IMR-90 (cell line): ENCODE data around the gene CERS1. TPM values are rescaled to one million over a fixed set of nuclear protein-coding genes. Genes with fewer than 3 reads are reported as not detected.

Experiments
- ATAC-seq: fragments of 200-7000 bp; cut with Tn5 transposase; 2 replicates; pipeline ENCODE4 v1.9.1; 2020; ENCODE audit warnings: low read depth, mild to moderate bottlenecking, moderate library complexity
- BruUV-seq: library from RNA; stranded (reverse); fragments of 400-500 nt; replicated peaks from 2 replicates; lab custom pipeline; 2021; lab: Mats Ljungman, UMichigan
- CTCF ChIA-PET: fragments of 300-600 bp; formaldehyde crosslinking; extraction: SDS; loops from one replicate; lab custom pipeline; 2021; ENCODE audit warnings: antibody characterized with exemption; lab: Yijun Ruan, JAX
- POLR2A ChIA-PET: fragments of 300-600 bp; sonication (Branson Sonifier 250); formaldehyde crosslinking; loops from one replicate; lab custom pipeline; 2022; ENCODE audit warnings: antibody characterized with exemption; ENCODE audit not compliant: unreplicated experiment; lab: Charles Lee
- DNase-seq: peaks from one replicate; pipeline ENCODE4 v3.0.0; 2013
- H2AFZ ChIP-seq: replicated peaks from 2 replicates; pipeline ENCODE3; 2013; ENCODE audit warnings: low read length, mild to moderate bottlenecking; ENCODE audit not compliant: poor library complexity
- H2AK5ac ChIP-seq: 2 replicates; pipeline ENCODE4 v1.6.1; 2013; ENCODE audit warnings: low read depth, low read length, inconsistent platforms
- H2AK9ac ChIP-seq: replicated peaks from 2 replicates; pipeline ENCODE3; 2013; ENCODE audit warnings: mild to moderate bottlenecking, low read depth, low read length, moderate library complexity; ENCODE audit not compliant: poor library complexity
- H2BK120ac ChIP-seq: 2 replicates; pipeline ENCODE4 v1.6.1; 2013; ENCODE audit warnings: low read depth, low read length, inconsistent platforms
- H2BK15ac ChIP-seq: 3 replicates; pipeline ENCODE4 v1.6.1; 2013; ENCODE audit warnings: low read depth, low read length, inconsistent platforms
- H2BK20ac ChIP-seq: 2 replicates; pipeline ENCODE4 v1.6.1; 2013; ENCODE audit warnings: low read depth, mild to moderate bottlenecking, inconsistent platforms, low read length, moderate library complexity
- H2BK5ac ChIP-seq: 2 replicates; pipeline ENCODE4 v1.6.1; 2013; ENCODE audit warnings: mild to moderate bottlenecking, low read depth, low read length, inconsistent platforms; ENCODE audit not compliant: poor library complexity, severe bottlenecking
- H3K14ac ChIP-seq: replicated peaks from 2 replicates; pipeline ENCODE4 v1.6.1; 2013; ENCODE audit warnings: low read depth, low read length, inconsistent platforms
- H3K18ac ChIP-seq: 2 replicates; pipeline ENCODE4 v1.6.1; 2013; ENCODE audit warnings: low read depth, low read length, control low read depth
- H3K23ac ChIP-seq: 2 replicates; pipeline ENCODE4 v1.6.1; 2013; ENCODE audit warnings: low read depth, low read length, inconsistent platforms
- H3K27ac ChIP-seq: 2 replicates; pipeline ENCODE4 v1.5.1; 2013; ENCODE audit warnings: mild to moderate bottlenecking, control low read depth, low read length; ENCODE audit not compliant: insufficient read depth
- H3K27me3 ChIP-seq: 2 replicates; pipeline ENCODE4 v1.6.1; 2013; ENCODE audit warnings: low read length; ENCODE audit not compliant: control insufficient read depth, insufficient read depth
- H3K36me3 ChIP-seq: 2 replicates; pipeline ENCODE4 v1.6.1; 2013; ENCODE audit warnings: low read length, mixed read lengths; ENCODE audit not compliant: control insufficient read depth, insufficient read depth
- H3K4ac ChIP-seq: 2 replicates; pipeline ENCODE4 v1.6.1; 2013; ENCODE audit warnings: low read depth, low read length, inconsistent platforms
- H3K4me1 ChIP-seq: 2 replicates; pipeline ENCODE4 v1.6.1; 2013; ENCODE audit warnings: low read length, mixed read lengths; ENCODE audit not compliant: control insufficient read depth, insufficient read depth
- H3K4me2 ChIP-seq: 2 replicates; pipeline ENCODE4 v1.6.1; 2013; ENCODE audit warnings: low read depth, mild to moderate bottlenecking, control low read depth, low read length, moderate library complexity
- H3K4me3 ChIP-seq: 2 replicates; pipeline ENCODE4 v1.5.1; 2013; ENCODE audit warnings: low read depth, mild to moderate bottlenecking, control low read depth, low read length, moderate library complexity; ENCODE audit not compliant: insufficient read depth
- H3K56ac ChIP-seq: 2 replicates; pipeline ENCODE4 v1.6.1; 2013; ENCODE audit warnings: low read length, inconsistent platforms; ENCODE audit not compliant: insufficient read depth; ENCODE audit errors: extremely low read depth
- H3K79me1 ChIP-seq, 2 experiments: 2 replicates each; pipeline ENCODE4 v1.6.1; 2013; ENCODE audit warnings: low read length in 2 of 2, inconsistent platforms in 1 of 2, low read depth in 1 of 2
- H3K9ac ChIP-seq: 2 replicates; pipeline ENCODE4 v1.6.1; 2013; ENCODE audit warnings: low read depth, low read length, control low read depth
- H3K9me1 ChIP-seq: 2 replicates; pipeline ENCODE4 v1.6.1; 2013; ENCODE audit warnings: low read length, inconsistent platforms; ENCODE audit not compliant: insufficient read depth
- H3K9me3 ChIP-seq: 2 replicates; pipeline ENCODE4 v1.6.1; 2013; ENCODE audit warnings: low read length; ENCODE audit not compliant: control insufficient read depth, insufficient read depth
- H4K20me1 ChIP-seq: 2 replicates; pipeline ENCODE4 v1.6.1; 2013; ENCODE audit warnings: low read length, inconsistent platforms; ENCODE audit not compliant: insufficient read depth
- H4K5ac ChIP-seq: 2 replicates; pipeline ENCODE4 v1.6.1; 2013; ENCODE audit warnings: mild to moderate bottlenecking, low read depth, low read length, control low read depth
- H4K8ac ChIP-seq, 2 experiments: 2 replicates each; pipeline ENCODE4 v1.6.1; 2013; ENCODE audit warnings: low read depth in 2 of 2, low read length in 2 of 2, control low read depth in 1 of 2, inconsistent platforms in 1 of 2
- H4K91ac ChIP-seq: 2 replicates; pipeline ENCODE4 v1.6.1; 2013; ENCODE audit warnings: low read depth, low read length, inconsistent platforms; ENCODE audit not compliant: insufficient read depth
- BHLHE40 ChIP-seq: fragments of 150-350 bp; IDR thresholded peaks from 2 replicates; pipeline ENCODE4 v1.6.1; 2016; ENCODE audit warnings: mild to moderate bottlenecking, low read depth, low read length
- CEBPB ChIP-seq: IDR thresholded peaks from 2 replicates; pipeline ENCODE4 v1.6.1; 2012; ENCODE audit warnings: low read depth, low read length, improper control_type of control experiment
- CTCF ChIP-seq: conservative IDR thresholded peaks from 2 replicates; pipeline ENCODE4 v1.5.1; 2012; ENCODE audit warnings: mild to moderate bottlenecking, low read depth, low read length, improper control_type of control experiment
- FOS ChIP-seq: fragments of 150-350 bp; IDR thresholded peaks from 2 replicates; pipeline ENCODE4 v1.6.1; 2016; ENCODE audit warnings: low read depth, low read length
- MAFK ChIP-seq: IDR thresholded peaks from 2 replicates; pipeline ENCODE4 v1.6.1; 2012; ENCODE audit warnings: low read depth, low read length, improper control_type of control experiment
- MAZ ChIP-seq: IDR thresholded peaks from 2 replicates; pipeline ENCODE4 v1.6.1; 2012; ENCODE audit warnings: low read depth, mild to moderate bottlenecking, low read length, improper control_type of control experiment, moderate library complexity, borderline replicate concordance
- NFE2L2 ChIP-seq: fragments of 150-350 bp; IDR thresholded peaks from 2 replicates; pipeline ENCODE4 v1.6.1; 2016; ENCODE audit warnings: low read depth, mild to moderate bottlenecking, low read length
- POLR2A ChIP-seq: IDR thresholded peaks from 2 replicates; pipeline ENCODE4 v1.6.1; 2012; ENCODE audit warnings: mild to moderate bottlenecking, low read depth, low read length
- RAD21 ChIP-seq: IDR thresholded peaks from 2 replicates; pipeline ENCODE4 v1.6.1; 2012; ENCODE audit warnings: low read length, improper control_type of control experiment
- RCOR1 ChIP-seq: IDR thresholded peaks from 2 replicates; pipeline ENCODE4 v1.6.1; 2012; ENCODE audit warnings: mild to moderate bottlenecking, low read length, improper control_type of control experiment; ENCODE audit not compliant: insufficient replicate concordance
- RFX5 ChIP-seq: IDR thresholded peaks from 2 replicates; pipeline ENCODE4 v1.8.0; 2012; ENCODE audit warnings: low read depth, mild to moderate bottlenecking, low read length, moderate library complexity
- WGBS, 2 experiments: methylation state at CpG; one replicate each; pipeline versions ENCODE4 v1.1.5 to v1.1.7; 2013; ENCODE audit warnings: missing lambda C conversion rate in 2 of 2; ENCODE audit not compliant: insufficient read length in 1 of 2; ENCODE audit errors: extremely low coverage in 2 of 2; 5-methylcytosine and 5-hydroxymethylcytosine counted together
- dilution Hi-C: fragments of 300-500 bp; cut with HindIII; formaldehyde crosslinking; loops from one replicate; pipeline ENCODE4 v1.14.3; 2018; ENCODE audit warnings: low sequenced_read_pairs; ENCODE audit not compliant: unreplicated experiment
- in situ Hi-C: fragments of 300-500 bp; cut with MboI; formaldehyde crosslinking; loops from 3 replicates; pipeline ENCODE4 v1.14.3; 2019; ENCODE audit warnings: low sequenced_read_pairs, inconsistent platforms, mixed read lengths
- intact Hi-C: fragments of 100-400 bp; cut with micrococcal nuclease; formaldehyde crosslinking; loops from 2 replicates; pipeline ENCODE4 v1.10.0; 2022
- polyA plus RNA-seq, 3 experiments: library from polyadenylated mRNA; depleted of rRNA; stranded (reverse); fragments of >200 nt; gene quantifications; 2 replicates each; pipeline ENCODE4 v1.2.3, GENCODE V29; 2012; ENCODE audit warnings: low replicate concordance in 1 of 3
- total RNA-seq: library from RNA; depleted of rRNA; stranded (reverse); fragments of >200 nt; gene quantifications from 2 replicates; pipeline ENCODE4 v1.2.3, GENCODE V29; 2012
- TF ChIP-seq, protein P1 (sequence below): fragments of 150-350 bp; IDR thresholded peaks from 2 replicates; pipeline ENCODE4 v1.6.1; 2017; ENCODE audit warnings: mild to moderate bottlenecking, antibody characterized with exemption, low read length, low read depth

CERS1 gene
- total and polyA plus RNA-seq, 2 of the 4 experiments (the other 2 are of a cell fraction): 0.90 to 4.3 TPM

DNA sequence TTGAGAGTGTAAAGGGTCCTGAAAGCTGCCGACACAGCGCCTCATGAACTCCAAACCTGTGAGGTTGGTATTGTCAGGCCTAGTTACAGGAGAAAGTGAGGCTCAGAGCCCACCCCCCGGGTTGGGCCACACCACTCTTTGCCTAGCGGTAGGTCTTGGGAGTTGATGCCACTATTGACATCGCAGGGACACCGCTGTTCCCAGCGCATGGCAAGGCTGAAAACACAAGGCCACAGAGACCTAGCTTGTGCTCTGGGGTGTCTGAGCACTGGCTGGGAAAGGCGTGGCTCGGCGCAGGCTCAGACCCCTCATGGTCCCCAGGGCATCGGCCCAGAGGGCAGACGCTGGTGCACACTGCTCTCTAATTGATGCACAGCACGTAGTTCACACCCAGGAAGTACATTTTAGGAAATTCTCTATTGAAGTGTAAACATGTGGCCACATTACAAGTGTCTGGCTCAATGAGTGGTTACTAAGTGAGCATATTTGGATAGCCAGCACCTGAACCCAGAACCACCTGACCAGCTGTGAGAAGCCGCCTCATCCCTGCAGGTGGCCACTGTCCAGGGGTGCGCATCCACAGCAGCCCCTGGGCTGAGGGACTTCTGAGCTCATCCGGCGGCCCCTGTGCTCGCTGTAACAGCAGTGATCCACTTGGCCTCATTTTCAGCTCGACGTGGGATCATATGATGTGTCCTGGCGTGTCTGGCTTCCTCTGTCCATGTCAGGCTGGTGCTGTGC lies 36.9 kb downstream of the CERS1 start (continued):
- TF ChIP-seq CTCF: no peak

DNA sequence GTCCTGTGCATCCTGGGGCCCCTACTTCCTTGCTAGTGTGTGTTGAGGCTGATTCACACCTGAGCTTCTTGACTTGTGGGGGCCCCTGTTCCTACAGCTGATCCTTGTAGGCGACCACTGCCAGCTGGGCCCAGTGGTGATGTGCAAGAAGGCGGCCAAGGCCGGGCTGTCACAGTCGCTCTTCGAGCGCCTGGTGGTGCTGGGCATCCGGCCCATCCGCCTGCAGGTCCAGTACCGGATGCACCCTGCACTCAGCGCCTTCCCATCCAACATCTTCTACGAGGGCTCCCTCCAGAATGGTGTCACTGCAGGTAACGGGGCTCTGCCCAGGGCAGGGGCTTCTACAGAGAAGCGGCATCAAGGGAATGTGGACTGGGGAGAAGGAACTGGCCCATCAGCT lies 38.7 kb downstream of the CERS1 start:
- H2BK120ac ChIP-seq: no peak overlapping the region
- no TSS peak for BruUV-seq
- 93% methylated on average over 3 of the region's 13 CpGs; no CpG with 5 or more reads in 1 of the 2 experiments for WGBS, 2 experiments
- H3K14ac ChIP-seq: no peak overlapping the region
- no peak overlapping the region for H2BK15ac ChIP-seq
- ATAC-seq (no peak), DNase-seq (no peak)
- ChIA-PET POLR2A (no interaction called here), CTCF (interaction anchor here (1.5 kb wide), 1 partner anchor 10 kb away, joined by 5 read pairs; no protein-coding TSS in a partner anchor)
- in situ Hi-C loops: loop anchor here (5.0 kb wide), 1 partner anchor 275 kb away; no protein-coding TSS in a partner anchor
- no peak overlapping the region for H4K91ac ChIP-seq
- H3K56ac ChIP-seq: no peak overlapping the region
- no peak overlapping the region for H3K4me2 ChIP-seq
- H3K27ac ChIP-seq: no peak overlapping the region
- H3K9me3 ChIP-seq: no peaks in the 10 kb centered on the region
- peaks cover 26 to 61% of the 10 kb centered on the region in 2 experiments; a peak in 3 of 4 replicates for H3K79me1 ChIP-seq
- H4K5ac ChIP-seq: no peak overlapping the region
- H3K4me1 ChIP-seq: no peaks in the 10 kb centered on the region
- no peak overlapping the region for H2AK5ac ChIP-seq
- no peak overlapping the region for H2AK9ac ChIP-seq
- peaks cover 93% of the 10 kb centered on the region for H3K36me3 ChIP-seq
- H4K20me1 ChIP-seq: peaks cover 30% of the 10 kb centered on the region
- no peak overlapping the region for H4K8ac ChIP-seq
- H3K27me3 ChIP-seq: no peaks in the 10 kb centered on the region
- no peaks in the 10 kb centered on the region for H3K9me1 ChIP-seq
- H3K23ac ChIP-seq: no peak overlapping the region
- H2BK5ac ChIP-seq: no peak overlapping the region
- no peak overlapping the region for H3K18ac ChIP-seq
- TF ChIP-seq POLR2A: no peak
- TF ChIP-seq, protein P1, sequence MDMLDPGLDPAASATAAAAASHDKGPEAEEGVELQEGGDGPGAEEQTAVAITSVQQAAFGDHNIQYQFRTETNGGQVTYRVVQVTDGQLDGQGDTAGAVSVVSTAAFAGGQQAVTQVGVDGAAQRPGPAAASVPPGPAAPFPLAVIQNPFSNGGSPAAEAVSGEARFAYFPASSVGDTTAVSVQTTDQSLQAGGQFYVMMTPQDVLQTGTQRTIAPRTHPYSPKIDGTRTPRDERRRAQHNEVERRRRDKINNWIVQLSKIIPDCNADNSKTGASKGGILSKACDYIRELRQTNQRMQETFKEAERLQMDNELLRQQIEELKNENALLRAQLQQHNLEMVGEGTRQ: no peak
- no peak for TF ChIP-seq CEBPB
- no peak for TF ChIP-seq NFE2L2
- no peak for TF ChIP-seq FOS
- TF ChIP-seq MAZ: no peak
- no peak for TF ChIP-seq BHLHE40
- no peak for TF ChIP-seq RCOR1
- TF ChIP-seq RFX5: no peak
- TF ChIP-seq CTCF: no peak
- TF ChIP-seq MAFK: no peak
- no peak for TF ChIP-seq RAD21
- dilution Hi-C loops: no loop called here
- H2AFZ ChIP-seq: no peak overlapping the region
- no peak overlapping the region for H2BK20ac ChIP-seq
- no peak overlapping the region for H3K4me3 ChIP-seq
- no peak overlapping the region for H3K4ac ChIP-seq
- H3K9ac ChIP-seq: no peak overlapping the region
- intact Hi-C loops: no loop called here
